ES-I3 (cell line): Measurements from ENCODE around the gene WDR64.
"Not testable (repeated sequence)": the region's sequence is repeated elsewhere in the genome, so short reads cannot be mapped to it uniquely, and the experiment has no call there.

ENCODE experiments used
- H3K36me3 ChIP-seq: 2 replicates; pipeline ENCODE4 v1.6.1; 2013; ENCODE audit warnings: mild to moderate bottlenecking, low read length, control low read depth, moderate library complexity; ENCODE audit not compliant: insufficient read depth
- H3K4me1 ChIP-seq: 2 replicates; pipeline ENCODE4 v1.6.1; 2013; ENCODE audit warnings: mild to moderate bottlenecking, control low read depth, low read length; ENCODE audit not compliant: insufficient read depth
- H3K9ac ChIP-seq: 2 replicates; pipeline ENCODE4 v1.6.1; 2013; ENCODE audit warnings: low read depth, mild to moderate bottlenecking, low read length, moderate library complexity
- H3K9me3 ChIP-seq: 2 replicates; pipeline ENCODE4 v1.6.1; 2013; ENCODE audit warnings: mild to moderate bottlenecking, low read length, moderate library complexity; ENCODE audit not compliant: control insufficient read depth, insufficient read depth

Gene WDR64

DNA sequence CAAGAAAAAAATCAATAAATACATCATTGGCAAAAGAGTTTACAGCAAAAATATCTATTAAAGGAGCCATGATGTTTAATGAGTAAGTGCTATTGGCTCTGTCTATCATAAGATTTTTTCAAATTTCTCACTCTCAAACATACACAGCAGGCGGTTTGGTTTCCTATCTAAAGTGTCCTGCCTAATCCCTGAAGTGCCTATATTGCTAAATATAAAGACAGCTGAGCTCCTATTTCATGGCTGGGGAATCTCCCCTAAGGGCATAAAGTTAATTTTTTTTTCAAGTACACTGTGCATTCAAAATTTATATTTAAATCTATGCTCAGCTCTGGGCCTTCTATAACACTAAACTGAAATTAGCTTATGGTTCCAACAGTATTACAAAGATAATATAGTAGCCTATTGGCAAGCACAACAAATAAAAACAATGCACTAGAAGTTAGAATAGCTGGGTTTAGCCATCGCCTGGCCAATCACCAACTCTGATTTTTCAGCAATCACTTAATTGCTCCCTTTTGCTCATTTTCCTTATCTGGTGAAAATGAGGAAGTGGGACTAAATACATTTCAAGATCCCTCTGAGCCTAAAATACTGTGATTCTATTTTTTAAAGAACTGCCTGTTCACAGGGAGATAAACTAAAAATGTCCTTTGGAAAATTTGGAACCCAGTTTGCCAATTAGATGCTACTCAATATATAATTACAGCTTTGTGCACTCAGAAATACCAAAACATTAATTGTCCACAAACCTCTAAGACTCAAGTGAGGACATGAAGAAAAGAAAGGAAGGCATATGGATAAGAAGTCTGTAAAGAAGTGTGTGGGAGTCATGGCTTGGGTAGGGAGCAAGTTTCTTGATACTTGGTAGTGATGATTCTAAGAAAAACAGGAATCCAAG lies 62.5 kb downstream of the WDR64 start:
- H3K9ac ChIP-seq, result no peak overlapping the region
- no peaks in the 10 kb centered on the region for H3K9me3 ChIP-seq
- H3K36me3 ChIP-seq, result no peaks in the 10 kb centered on the region
- no peaks in the 10 kb centered on the region for H3K4me1 ChIP-seq

GRCh38 chr1:241715435-241715834 lies 63.4 kb downstream of the WDR64 start:
- no peaks in the 10 kb centered on the region for H3K4me1 ChIP-seq
- no peak overlapping the region for H3K9ac ChIP-seq
- H3K9me3 ChIP-seq, result no peaks in the 10 kb centered on the region
- no peaks in the 10 kb centered on the region for H3K36me3 ChIP-seq

DNA sequence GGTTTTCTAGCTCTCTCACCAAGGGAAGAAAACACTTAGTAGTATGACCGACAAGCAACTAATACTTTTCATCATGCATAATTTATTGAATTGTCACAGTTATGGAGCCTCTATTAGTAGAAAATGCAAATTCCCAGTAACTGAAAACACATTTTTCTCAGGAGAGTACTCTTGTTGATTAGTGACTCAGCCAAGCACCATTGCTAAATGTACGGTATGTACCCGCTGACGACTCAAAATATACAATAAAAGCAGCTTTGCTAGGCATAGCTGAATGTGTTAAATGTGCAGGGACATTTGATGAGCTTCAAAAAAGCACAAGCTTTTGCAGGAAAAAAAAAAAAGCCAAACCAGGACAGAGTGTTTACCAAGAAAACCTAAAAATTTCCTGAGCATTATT lies 63.9 kb downstream of the WDR64 start:
- H3K9ac ChIP-seq, result no peak overlapping the region
- no peaks in the 10 kb centered on the region for H3K4me1 ChIP-seq
- no peaks in the 10 kb centered on the region for H3K36me3 ChIP-seq
- no peaks in the 10 kb centered on the region for H3K9me3 ChIP-seq

GRCh38 chr1:241716915-241717656 lies 65.0 kb downstream of the WDR64 start:
- H3K36me3 ChIP-seq, result no peaks in the 10 kb centered on the region
- H3K9me3 ChIP-seq, result no peaks in the 10 kb centered on the region
- H3K4me1 ChIP-seq, result no peaks in the 10 kb centered on the region
- no peak overlapping the region for H3K9ac ChIP-seq

DNA sequence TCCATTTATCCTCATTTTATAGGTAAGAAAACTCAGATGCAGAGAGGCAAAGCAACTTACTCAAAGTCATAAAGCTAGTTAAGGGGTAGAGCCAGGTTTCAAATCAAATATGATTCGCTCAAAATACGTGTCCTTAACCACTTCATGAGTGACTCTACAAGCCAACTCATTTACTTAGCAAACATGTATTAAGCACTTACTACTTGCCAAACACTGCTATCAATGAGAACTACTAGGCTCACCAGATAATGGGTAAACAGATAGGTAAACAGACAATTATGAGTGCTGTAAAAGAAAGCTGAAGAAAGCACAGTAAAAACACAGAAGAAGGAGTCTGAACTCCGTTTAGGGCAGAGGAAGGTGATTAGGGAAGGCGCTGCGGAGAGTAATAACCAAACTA lies 65.9 kb downstream of the WDR64 start:
- no peaks in the 10 kb centered on the region for H3K36me3 ChIP-seq
- H3K9ac ChIP-seq, result no peak overlapping the region
- H3K9me3 ChIP-seq, result no peaks in the 10 kb centered on the region
- H3K4me1 ChIP-seq, result no peaks in the 10 kb centered on the region

DNA sequence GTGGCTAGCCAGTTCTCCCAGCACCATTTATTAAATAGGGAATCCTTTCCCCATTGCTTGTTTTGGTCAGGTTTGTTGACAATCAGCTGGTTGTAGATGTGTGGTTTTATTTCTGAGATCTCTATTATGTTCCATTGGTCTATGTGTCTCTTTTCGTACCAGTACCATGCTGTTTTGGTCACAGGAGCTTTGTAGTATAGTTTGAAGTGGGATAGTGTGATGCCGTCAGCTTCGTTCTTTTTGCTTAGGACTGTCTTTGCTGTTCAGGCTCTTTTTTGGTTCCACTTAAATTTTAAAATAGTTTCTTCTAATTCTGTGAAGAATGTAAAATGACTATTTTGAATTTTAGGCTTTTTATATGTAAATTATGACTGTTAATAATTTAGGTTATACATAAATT lies 68.9 kb downstream of the WDR64 start:
- Histone ChIP-seq H3K4me1 (no peaks in the 10 kb centered on the region), H3K9me3 (no peaks in the 10 kb centered on the region), H3K36me3 (no peaks in the 10 kb centered on the region), H3K9ac (no peak overlapping the region)

- H3K9ac ChIP-seq, result no peak overlapping the region
- H3K4me1 ChIP-seq, result no peaks in the 10 kb centered on the region
- no peaks in the 10 kb centered on the region for H3K36me3 ChIP-seq
- H3K9me3 ChIP-seq, result no peaks in the 10 kb centered on the region
These were observed 70.9 kb downstream of the WDR64 start for GRCh38 chr1:241722947-241723346.

DNA sequence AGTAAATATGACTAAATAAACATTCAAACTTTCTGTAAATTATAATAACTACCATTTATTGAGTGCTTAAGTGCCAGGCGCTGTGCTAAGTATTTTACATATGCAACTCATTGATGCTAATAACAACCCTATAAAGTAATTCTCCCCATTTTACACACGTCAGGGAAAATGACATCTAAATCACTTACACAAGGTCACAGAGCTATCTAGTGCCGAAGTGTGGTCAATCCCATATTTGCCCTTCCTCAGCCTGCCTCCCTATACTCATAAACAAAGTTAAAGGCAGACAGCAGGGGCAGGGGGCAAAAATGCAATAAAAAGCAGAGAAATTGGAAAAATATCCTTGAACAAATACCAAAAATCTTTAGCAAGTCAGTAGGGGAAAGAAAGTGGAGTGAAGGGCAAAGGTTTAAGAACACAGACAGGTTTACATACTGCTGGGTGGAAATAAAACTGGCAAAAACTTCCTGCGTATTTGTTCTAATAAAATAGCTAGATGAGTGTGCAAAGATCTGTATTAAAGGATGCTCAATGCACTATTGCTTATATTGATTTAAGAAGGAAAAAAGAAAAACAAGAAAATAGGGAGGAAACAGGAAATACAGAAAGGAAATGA lies 72.8 kb downstream of the WDR64 start:
- Histone ChIP-seq H3K4me1 (no peaks in the 10 kb centered on the region), H3K9ac (no peak overlapping the region), H3K36me3 (no peaks in the 10 kb centered on the region), H3K9me3 (no peaks in the 10 kb centered on the region)

DNA sequence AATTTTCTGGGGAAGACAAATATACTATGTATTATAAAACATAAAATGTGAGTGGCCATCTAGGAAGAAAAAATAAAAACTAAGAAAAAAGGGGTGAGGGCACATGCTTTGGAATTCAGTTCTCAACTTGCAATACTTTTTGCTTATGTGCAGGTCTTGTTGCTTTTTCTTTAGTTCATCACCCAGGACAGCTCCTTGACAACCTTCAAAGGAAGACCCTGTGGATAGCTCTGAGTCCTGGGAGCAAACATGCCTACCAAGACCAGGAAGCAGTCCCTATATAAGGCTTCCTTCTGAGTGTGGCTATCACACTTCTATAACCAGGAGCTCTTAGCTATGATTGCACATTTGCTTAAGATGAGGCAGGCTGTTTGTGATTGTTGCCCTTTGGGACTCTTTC lies 78.0 kb downstream of the WDR64 start:
- Histone ChIP-seq H3K9ac (no peak overlapping the region), H3K4me1 (no peaks in the 10 kb centered on the region), H3K9me3 (no peaks in the 10 kb centered on the region), H3K36me3 (no peaks in the 10 kb centered on the region)

DNA sequence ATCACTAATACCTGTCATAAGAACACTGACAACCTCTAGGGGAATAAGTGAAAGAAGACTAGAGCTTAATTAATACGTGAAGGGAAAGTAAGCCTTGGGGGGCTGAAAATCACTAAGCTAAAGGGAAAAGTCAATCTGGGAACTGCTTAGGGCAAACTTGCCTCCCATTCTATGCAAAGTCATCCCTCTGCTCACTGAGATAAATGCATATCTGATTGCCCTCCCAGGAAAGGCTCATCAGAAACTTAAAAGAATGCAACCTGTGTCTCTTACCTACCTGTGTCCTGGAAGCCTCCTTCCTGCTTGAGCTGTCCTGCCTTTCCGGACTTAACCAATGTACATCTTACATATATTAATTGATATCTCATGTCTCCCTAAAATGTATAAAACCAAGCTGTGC lies 81.8 kb downstream of the WDR64 start:
- H3K9ac ChIP-seq, result no peak overlapping the region
- no peaks in the 10 kb centered on the region for H3K9me3 ChIP-seq
- no peaks in the 10 kb centered on the region for H3K4me1 ChIP-seq
- no peaks in the 10 kb centered on the region for H3K36me3 ChIP-seq

- H3K4me1 ChIP-seq, result no peaks in the 10 kb centered on the region
- no peaks in the 10 kb centered on the region for H3K36me3 ChIP-seq
- no peak overlapping the region for H3K9ac ChIP-seq
These were observed 82.5 kb downstream of the WDR64 start for GRCh38 chr1:241734533-241734932.

GRCh38 chr1:241735493-241735926 lies 83.4 kb downstream of the WDR64 start:
- not testable (repeated sequence) for H3K4me1 ChIP-seq, H3K36me3 ChIP-seq, H3K9ac ChIP-seq, H3K9me3 ChIP-seq

More at GRCh38 chr1:241734533-241734932, 82.5 kb downstream of the WDR64 start:
- H3K9me3 ChIP-seq, result no peaks in the 10 kb centered on the region

DNA sequence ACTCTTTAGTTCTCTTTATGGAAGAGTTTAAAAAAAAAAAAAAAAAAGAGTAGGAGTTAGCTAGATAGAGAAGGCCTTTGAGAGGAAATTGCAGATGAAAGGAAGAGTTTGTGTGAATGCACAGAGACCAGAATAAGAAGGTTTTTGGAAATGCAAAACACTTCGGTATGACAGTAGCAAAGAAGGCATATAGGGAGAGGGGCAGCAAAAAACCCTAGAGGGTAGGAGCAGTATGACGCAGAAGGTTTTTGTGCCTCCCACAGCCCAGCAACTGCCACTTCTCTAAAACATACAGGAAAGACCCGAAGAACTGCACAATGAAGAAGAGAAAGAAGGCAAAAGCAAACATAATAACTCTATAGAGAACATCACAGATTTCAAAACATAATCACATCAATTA lies 84.3 kb downstream of the WDR64 start:
- Histone ChIP-seq H3K9ac (no peak overlapping the region), H3K9me3 (no peaks in the 10 kb centered on the region), H3K36me3 (no peaks in the 10 kb centered on the region), H3K4me1 (no peaks in the 10 kb centered on the region)

- H3K9me3 ChIP-seq, result no peaks in the 10 kb centered on the region
- H3K9ac ChIP-seq, result no peak overlapping the region
- no peaks in the 10 kb centered on the region for H3K36me3 ChIP-seq
- H3K4me1 ChIP-seq, result no peaks in the 10 kb centered on the region
These were observed 86.4 kb downstream of the WDR64 start for GRCh38 chr1:241738284-241739078.
